Stimulated activated CD8-positive, alpha-beta memory T cell treated with anti-CD3 and anti-CD28 coated beads, Interleukin-4, amount 100 ng/mL, for 1 hour (primary cell): Measurements from ENCODE around the gene MPHOSPH10.
"Not testable (repeated sequence)": the region's sequence is repeated elsewhere in the genome, so short reads cannot be mapped to it uniquely, and the experiment has no call there.

Experiments used
- DNase-seq, 2 donors: peaks; one replicate each; pipeline ENCODE4 v3.0.0-alpha.2; 2020; ENCODE audit warnings: low read depth in 2 of 2, low spot score in 1 of 2

MPHOSPH10 gene

DNA sequence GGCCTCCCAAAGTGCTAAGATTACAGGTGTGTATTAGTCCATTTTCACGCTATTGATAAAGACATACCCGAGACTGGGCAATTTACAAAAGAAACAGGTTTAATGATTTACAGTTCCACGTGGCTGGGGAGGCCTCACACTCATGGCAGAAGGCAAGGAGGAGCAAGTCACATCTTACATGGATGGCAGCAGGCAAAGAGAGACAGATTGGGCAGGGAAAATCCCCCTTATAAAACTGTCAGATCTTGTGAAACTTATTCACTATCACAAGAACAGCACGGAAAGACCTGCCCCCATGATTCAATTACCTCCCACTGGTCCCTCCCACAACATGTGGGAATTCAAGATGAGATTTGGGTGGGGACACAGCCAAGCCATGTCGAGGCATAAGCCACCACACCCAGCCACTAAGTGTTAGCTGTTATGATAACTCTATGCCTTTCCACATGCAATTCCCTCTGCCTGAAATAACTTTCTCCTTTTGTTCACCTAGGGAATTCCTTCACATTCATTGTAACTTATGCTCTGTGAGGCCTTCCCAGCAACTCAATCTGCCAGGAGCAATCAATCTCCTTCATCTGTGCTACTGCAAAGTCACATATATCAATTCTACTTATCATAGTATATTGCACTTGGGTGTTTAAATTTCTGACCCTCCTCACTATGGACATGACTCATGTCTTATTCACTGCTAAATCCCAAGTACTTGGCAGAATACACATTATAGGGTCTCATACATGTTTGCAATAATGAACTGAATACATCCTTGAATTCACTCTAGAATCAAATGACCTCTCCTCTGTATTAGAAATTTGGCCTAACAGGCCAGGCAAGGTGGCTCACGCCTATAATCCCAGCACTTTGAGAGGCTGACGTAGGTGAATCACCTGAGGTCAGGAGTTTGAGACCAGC, 7.8 kb upstream of the MPHOSPH10 start:
- DNase-seq: no peak

GRCh38 chr2:71125506-71126294, 4.7 kb upstream of the MPHOSPH10 start:
- no peak for DNase-seq

GRCh38 chr2:71126957-71127356, 3.5 kb upstream of the MPHOSPH10 start:
- DNase-seq: no peak

DNA sequence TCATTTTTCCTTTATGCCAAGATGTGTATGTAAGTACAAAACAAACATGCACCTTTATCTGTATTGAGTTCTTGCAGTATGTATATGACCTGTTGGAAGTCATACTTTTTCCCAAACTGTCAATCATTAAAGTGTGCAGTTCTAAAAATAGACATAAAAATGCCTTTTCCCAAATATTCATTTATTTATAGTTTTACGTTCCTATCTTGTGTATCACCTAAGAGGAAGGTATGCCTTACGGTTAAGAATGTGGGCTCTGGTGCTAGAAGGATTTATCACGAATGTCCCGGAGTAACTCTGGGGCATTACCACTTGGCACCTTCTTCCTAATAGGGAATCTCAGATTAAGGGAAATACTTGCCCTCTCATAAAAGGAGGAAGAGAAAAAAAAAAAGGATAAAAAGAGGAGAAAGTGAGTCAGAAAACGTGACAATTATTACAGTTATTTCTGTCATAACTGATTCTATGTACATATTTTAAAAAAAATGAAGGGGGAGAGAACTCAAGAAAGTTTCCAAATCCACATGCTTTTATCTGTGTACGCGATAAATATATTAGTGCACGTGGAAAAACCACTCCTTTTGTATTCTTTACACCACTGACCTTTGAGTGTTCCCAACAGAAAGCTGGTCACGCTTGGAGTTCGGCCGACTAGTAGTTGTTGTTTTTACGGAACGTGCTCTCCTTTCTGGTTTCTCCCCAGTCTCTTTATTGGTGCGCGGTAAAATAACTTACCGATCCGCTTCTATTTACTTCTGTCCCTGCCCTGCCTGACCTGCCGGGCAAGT, 1.1 kb upstream of the MPHOSPH10 start:
- no peak for DNase-seq

DNA sequence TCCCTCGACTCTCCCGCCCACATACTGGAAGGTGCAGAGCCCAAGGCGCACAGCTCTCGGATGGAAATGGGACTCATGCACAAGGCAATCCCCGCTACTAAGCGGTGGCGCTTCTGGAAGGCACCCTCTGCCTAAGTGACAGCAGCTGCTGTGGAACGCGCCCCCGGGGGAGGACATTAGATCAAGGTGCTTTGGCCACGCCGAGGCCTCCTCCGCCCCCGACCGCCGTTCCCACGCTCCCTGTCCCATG, 607 bp upstream of the MPHOSPH10 start:
- no peak for DNase-seq

GRCh38 chr2:71130905-71131244, 441 bp downstream of the MPHOSPH10 start:
- DNase-seq: no peak

DNA sequence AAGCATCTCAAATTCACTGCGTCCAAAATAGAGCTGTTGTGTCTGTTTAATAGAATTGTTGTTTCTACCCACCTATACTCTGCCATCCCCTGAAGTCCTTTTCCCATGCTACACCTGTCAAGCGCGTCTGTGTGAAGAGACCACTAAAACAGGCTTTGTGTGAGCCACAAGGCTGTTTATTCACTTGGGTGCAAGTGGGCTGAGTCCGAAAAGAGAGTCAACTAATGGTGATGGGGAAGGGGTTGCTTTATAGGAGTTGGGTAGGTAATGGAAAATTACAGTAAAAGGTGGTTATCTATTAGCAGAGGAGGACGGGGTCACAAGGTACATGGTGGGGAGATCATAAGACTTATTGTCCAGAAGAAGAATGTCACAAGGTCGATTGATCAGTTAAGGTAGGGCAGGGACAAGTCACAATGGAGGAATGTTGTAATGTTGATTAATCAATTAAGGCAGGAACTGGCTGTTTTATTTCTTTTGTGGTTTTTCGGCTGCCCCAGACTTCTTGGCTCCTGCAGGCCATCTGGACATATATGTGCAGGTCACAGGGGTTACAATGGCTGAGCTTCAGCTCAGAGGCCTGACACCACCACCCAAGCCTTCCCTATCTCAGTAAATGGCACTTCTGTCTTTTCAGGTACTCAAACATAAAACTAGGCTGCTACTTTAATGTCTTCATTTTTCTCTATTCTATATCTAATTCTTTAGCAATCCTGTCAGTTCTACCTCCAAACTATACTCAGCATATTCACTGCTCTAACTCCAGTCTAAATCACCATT, 1.1 kb downstream of the MPHOSPH10 start:
- not testable (repeated sequence) for DNase-seq

- DNase-seq: no peak
Observed at GRCh38 chr2:71133603-71134002, 3.2 kb downstream of the MPHOSPH10 start.

- no peak for DNase-seq
Observed at GRCh38 chr2:71136174-71136573, 5.7 kb downstream of the MPHOSPH10 start.

- no peak for DNase-seq
Observed at GRCh38 chr2:71143782-71144181, 13.3 kb downstream of the MPHOSPH10 start.

DNA sequence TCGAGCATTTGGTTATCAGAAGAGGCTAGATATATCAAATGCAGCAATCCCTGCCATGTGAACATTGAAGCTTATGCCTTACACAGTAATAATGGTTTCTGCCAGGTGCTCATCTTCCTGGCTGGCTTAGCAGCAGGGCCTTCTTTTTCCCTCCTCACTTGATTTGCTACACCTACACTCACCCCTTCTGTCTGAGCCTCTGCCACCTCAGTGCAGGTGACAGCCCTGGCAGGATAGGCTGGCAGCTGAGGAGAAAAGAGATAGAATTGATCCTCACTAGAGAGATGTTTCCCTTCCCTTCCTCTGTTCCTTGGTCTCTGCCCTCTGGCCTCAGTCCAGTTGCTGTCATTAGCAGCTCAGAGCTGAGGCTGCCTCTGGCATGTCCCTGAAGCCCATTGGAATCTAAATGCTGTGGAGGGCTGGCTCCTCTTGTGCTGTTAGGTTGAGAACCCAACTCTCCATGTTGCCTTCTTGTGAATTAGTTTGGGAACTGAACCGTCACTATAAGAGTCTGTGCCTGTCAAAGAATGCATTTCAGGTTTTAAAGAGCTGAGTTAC, 18.2 kb downstream of the MPHOSPH10 start:
- no peak for DNase-seq

- DNase-seq: no peak
Observed at GRCh38 chr2:71150082-71150816, 19.8 kb downstream of the MPHOSPH10 start.

DNA sequence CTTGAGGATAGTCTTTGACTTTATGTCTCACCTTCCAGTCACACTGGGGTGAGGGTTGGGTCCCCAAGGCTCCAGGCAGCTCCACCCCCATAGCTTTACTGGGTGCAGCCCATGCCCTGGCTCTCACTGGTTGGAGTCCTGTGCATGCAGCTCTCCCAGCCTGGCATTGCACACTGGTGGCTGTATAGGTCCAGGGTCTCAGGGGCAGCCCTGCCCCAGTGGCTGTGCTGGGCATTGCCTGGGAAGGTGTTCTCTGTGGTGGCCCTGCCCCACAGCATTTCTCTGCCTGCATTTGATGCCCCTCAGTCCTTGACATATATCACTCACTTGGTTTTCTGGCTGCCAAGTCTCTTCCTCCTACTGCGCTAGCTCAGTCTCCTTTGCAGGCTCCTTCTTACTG, 21.2 kb downstream of the MPHOSPH10 start:
- no peak for DNase-seq

DNA sequence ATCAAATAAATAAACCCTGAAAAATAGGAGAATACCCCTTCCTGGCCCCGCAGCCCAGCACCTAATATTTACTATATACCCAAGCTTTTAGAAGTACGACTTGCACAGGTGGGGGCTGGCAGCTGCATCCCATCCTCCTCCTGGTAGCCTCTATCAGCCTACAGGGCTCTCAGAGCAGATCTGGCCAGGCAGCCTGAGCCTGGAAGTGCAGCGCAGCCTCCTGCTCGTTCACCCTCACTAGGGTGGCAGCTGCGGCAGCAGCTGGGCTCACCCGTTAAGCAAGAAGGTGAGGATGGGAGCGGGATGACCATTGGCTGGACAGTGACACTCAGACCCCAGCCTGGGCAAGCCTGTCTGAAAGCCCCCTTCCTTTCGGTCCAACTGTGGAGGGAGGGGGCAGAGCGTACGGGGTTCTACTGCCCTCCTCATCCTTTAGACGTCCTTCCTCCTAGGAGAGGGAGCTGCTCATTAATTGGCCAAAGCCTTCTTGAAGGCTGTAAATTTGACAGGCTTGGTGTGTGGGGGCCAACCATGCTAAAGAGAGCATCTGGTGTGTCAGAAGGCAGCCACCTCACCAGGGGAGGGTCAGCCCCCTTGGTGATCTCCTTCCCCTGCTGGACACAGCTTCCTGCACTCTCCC, 23.3 kb downstream of the MPHOSPH10 start:
- DNase-seq: no peak

DNA sequence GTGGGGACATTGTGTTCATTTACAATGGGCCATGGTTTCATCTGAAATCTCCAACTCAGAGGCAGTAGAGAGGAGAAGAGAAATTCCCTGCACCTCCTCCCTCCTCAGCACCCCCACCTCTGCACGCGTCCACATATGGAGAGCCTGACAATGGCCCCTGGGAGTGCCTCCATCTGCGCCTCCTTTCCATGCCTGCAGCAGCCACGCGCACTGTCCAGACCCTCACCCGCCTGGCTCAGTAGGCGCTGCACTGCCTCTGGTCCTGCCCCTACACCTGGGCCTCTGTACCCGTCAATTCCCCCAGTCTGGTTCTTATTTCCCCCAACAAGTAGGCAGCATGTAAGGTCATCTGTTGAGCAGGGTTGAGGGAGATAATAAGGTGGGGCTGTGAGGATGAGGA, 23.8 kb downstream of the MPHOSPH10 start:
- DNase-seq: no peak

DNA sequence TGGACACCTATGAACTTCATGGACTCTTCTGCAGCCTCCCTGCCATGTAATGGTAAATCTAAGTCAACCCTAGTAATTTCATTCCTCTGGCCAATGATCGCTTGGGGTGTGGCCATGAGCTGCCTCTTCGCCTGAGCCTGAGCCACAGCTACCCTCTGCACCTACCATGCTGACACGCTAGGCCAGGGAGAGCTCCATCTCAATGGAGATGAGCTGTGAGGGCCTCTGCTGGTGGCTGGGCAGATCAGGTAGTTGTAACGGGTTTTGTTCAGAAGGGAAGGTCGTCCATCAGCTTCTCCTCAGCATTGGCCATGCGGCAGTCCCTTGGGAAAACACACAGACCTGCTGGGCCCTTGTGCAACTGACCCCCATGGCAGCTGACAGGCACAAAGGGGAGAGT, 24.4 kb downstream of the MPHOSPH10 start:
- no peak for DNase-seq

DNA sequence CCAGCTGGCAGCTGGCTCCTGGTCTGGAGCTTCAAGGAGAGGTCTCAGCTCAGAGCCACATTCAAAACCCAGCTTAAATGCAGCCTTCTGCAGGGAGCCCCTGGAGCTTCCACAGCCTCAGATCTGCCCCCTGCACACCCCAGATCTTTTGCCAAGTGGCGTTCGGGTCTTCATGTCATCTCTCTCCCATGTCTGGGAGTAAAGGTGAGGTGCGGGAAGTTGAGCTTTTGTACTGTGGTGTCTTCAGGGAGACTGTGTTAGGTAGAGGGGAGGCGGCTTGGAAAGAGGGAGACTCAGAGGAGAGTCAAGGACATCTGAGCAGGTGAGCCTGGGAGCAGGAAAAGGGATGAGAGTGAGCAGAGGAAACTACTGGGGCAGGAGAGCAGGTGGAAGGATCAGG, 25.4 kb downstream of the MPHOSPH10 start:
- no peak for DNase-seq

DNA sequence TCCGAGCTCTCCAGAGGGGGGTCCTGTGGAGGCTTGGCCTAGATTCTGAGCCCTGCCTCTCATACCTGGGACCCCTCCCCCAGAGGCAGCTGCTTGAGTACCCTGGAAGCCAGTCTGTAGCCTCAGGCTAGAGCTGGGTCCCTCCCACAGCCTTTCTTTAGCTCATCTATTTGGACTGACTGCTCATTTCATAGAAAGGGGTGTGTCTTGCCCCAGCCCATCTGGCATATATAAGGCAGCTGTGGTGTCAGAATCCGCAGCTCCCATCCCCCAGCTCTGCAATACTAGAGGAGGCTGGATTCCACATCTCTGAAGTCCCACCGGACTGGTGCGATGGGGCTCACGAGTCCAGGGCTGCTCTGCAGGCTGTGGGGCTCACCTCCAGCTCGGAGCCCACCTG, 26.1 kb downstream of the MPHOSPH10 start:
- no peak for DNase-seq

GRCh38 chr2:71157124-71157793, 26.8 kb downstream of the MPHOSPH10 start:
- DNase-seq: peak; percentile 29 to 40
